Inflammatory macrophage treated with lipopolysaccharide for 4 hours (primary cell): Measurements from ENCODE around the gene FITM1.

Source experiments
- DNase-seq: peaks from one replicate; pipeline ENCODE4 v3.0.0-alpha.2; 2020

The FITM1 gene

DNA sequence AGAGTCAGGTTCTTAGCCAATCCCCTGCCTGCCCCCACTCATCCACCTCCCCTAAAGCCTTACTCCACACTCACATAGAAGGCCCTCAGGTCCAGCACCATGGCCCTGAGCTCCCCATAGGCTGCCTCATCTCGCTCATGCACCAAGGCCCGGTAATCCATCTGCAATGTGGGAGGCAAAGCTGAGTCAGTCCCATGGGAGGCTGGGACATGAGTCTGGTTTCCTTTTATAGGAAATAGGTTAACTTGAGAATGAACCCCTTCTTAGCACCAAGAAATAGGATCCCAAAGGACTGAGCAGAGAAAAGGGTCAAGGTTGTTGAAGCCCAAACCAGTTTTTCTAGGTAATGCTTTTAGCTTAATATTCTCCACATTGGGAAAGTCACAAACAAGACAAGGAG lies 13.1 kb downstream of the FITM1 start:
- peak; percentile 12 for DNase-seq

DNA sequence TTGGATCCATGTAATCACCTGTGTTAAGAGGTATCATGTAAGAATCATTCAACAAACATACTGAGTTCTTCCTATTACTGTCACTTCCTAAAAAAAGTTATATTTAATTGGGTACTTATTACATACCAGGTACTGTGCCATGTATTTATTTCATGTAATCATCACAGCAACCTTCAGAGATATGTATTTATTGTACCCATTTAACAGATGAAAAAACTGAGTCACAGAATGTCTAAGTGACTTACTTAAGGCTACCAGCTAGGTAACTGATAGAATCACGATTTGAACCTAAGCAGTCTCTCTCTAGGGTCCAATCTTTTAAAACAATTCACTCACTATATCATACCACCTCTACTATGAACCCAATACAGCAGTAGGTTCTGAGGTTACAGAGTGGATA lies 14.0 kb downstream of the FITM1 start:
- DNase-seq: no peak

DNA sequence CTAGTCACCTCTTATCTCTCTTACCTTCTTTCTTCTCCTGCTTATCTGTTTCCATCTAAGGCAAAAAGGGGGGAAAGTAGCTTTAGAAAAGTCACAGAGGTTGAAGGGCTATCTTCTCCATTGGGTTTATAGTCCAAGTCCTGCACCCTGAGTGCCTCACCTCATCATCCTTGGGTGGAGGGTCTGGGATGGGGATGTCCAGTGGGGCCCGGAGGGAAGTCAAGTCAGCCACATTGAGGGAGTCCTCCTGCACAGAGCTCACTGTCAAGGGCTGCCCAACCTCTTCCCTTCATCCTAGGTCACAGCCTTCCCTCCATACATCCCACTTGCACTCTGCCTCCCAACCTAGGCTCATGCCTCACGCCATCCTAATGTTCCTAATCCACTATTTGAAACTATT lies 14.8 kb downstream of the FITM1 start:
- DNase-seq: no peak

DNA sequence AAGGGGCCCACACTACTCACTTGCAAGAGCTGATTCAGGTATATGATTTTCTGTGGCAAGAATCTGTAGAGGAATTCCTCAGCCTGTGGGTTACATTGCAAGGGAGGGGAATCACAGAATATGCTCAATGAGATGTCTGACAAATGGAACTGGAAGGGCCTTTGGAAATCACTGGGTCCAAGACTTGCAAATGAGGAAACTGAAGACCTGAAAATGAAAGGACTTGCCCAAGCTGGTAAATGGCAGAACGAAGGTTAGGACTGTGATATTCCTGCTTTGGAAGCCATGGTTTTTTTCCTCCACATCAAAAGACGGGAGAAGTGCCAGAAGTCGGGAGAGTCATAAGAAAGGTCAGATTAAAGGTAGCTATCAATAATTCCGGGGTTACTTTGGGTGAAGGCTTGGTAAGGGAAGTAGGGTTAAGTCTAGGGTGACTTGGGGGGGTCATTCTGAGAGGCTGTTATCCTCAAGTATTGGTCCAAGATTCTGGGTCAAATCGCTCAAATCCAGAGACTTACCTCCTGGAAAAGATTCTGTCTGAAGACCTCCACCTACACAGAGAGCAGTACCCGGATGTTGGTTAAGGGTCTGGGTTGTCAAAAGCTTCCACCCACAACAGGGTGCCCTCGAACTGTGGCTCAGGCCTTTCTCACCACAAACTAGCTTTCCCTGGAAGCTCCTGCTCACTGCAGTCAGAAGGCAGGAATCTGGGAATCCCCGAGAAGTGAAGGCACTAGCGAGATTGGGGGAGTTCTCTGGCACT lies 15.4 kb downstream of the FITM1 start:
- peak; percentile 87 for DNase-seq

DNA sequence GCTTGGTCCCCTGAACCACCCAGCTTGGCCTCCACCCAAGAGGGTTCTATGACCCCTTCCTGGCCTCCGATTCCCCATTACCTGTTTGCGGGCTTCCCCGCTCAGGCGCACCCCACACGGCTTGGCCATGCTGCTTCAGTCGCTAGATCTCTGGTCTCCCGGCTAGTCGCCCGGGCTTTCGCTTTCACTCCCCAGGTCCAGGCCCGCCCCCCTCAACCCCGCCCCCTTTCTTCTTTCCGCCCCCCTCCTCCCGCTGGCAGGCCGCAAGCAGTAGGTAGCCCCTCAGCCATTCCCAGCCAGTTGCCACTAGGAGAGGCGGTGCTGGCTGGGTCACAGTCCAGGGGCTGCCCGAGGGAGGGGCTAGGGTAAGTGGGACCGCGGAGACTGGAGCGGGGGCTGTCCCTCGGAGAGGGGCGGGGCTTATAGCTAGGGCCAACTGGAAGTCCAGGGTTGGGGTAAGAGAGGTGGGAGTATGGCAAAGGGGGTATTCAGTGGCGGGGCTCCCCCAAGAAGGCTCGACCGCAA lies 16.1 kb downstream of the FITM1 start, which contains the start of gene PSME2:
Gene PSME2, minus strand, starts transcription at position 158 of the 525 bp plus-strand sequence. Its CDS starts 29 bp downstream, at position 129.
- DNase-seq: peak; percentile 98

DNA sequence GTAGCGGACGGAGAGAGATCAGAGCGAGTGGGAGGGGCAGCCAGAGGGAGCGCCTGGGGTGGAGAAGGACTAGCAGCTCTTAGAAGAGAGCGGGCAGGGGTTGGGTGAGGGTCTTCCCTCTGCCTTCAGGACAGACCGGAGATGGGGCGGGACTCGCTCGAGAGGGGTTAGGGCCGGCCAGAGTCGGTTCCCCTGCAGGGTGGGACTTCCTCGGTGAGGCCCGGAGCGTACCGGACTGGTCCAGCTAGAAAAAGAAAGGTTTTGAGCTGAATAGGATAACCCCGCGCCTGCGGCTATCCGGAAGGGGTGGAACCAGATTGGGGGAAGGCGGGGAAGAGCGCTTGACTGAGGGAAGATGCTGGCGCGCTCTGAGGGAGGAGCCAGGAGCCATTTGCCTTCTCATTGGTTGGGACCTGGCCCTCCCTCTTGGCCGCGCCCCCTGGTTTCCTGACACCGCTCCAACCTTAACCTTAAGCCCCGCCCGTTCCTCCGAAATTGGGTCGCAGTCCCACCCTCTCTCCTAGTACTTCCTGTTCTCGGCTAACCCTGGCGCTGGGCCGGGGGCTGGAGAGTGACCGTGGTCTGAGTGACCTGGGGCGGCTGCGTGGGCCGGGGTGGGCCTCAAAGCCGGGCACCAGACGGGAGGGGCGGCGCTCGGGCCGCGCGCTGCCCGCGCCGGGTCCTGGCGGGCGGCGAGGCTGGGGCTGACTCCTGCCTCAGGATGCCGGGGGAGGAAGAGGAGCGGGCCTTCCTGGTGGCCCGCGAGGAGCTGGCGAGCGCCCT lies 16.7 kb downstream of the FITM1 start, which contains the start of gene RNF31:
Gene RNF31, plus strand, starts transcription at position 521 of the 783 bp plus-strand sequence. Its CDS starts 201 bp downstream, at position 722.
- DNase-seq: peak; percentile 99

DNA sequence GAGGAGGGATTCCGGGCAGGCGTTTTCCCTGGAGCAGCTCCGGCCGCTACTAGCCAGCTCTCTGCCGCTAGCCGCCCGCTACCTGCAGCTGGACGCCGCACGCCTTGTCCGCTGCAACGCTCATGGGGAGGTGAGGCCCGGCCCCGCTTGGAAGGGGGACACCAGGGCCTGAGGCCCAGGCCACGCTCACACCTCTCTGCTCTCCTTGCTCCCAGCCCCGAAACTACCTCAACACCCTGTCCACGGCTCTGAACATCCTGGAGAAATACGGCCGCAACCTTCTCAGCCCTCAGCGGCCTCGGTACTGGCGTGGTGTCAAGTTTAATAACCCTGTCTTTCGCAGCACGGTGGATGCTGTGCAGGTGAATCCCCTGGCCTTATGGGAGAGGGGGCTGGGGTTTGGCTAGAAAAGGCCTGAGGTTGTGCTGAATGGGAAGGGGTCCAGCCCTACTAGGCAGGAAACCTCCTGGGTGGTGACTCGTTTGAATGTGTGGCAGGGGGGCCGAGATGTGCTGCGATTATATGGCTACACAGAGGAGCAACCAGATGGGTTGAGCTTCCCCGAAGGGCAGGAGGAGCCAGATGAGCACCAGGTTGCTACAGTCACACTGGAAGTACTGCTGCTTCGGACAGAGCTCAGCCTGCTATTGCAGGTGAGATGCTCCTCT lies 17.4 kb downstream of the FITM1 start:
- no peak for DNase-seq

DNA sequence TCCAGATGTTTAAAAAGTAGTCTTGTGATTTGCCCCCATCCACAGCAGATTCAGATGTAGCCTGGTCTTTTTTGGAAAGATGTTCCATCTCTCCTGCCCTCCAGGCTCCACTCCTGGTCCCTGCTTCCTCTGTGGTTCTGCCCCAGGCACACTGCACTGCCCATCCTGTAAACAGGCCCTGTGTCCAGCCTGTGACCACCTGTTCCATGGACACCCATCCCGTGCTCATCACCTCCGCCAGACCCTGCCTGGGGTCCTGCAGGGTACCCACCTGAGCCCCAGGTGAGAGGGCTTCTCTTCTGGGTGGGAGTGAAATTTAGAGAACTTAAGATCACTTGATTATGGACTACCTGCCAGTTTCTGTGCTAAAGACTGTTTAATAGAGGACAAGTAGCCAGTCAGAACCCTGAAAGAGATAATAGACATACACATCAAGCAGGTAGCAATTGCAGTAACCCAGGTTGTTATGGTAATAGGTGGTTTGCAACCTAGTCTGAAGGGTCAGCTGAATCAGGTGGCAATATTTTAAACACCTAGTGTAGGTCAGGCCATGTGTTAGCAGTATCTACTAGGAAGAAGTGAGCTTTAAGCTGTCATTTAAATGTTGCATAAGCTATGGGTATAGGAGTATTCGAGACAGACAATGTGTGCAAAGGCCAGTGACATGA lies 19.0 kb downstream of the FITM1 start:
- DNase-seq: no peak

DNA sequence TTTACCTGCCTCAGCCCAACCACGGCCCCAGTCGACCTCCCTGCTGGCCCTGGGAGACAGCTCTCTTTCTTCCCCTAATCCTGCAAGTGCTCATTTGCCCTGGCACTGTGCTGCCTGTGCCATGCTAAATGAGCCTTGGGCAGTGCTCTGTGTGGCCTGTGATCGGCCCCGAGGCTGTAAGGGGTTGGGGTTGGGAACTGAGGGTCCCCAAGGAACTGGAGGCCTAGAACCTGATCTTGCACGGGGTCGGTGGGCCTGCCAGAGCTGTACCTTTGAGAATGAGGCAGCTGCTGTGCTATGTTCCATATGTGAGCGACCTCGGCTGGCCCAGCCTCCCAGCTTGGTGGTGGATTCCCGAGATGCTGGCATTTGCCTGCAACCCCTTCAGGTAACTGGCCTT lies 19.6 kb downstream of the FITM1 start:
- DNase-seq: no peak

DNA sequence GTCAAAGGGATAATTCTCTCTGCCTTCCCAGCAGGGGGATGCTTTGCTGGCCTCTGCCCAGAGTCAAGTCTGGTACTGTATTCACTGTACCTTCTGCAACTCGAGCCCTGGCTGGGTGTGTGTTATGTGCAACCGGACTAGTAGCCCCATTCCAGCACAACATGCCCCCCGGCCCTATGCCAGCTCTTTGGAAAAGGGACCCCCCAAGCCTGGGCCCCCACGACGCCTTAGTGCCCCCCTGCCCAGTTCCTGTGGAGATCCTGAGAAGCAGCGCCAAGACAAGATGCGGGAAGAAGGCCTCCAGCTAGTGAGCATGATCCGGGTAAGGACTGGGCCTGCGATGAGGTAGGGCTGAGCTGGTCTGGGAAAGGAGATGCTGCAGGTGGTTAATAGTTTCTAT lies 20.1 kb downstream of the FITM1 start:
- no peak for DNase-seq

DNA sequence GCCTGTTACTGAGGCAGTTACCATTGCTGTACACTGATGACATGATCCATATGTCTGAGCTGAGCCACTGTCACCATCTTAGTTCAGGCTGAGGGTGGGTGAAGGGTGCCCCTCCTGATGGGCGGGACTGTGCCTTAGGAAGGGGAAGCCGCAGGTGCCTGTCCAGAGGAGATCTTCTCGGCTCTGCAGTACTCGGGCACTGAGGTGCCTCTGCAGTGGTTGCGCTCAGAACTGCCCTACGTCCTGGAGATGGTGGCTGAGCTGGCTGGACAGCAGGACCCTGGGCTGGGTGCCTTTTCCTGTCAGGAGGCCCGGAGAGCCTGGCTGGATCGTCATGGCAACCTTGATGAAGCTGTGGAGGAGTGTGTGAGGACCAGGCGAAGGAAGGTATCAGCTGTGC lies 20.5 kb downstream of the FITM1 start:
- DNase-seq: no peak

DNA sequence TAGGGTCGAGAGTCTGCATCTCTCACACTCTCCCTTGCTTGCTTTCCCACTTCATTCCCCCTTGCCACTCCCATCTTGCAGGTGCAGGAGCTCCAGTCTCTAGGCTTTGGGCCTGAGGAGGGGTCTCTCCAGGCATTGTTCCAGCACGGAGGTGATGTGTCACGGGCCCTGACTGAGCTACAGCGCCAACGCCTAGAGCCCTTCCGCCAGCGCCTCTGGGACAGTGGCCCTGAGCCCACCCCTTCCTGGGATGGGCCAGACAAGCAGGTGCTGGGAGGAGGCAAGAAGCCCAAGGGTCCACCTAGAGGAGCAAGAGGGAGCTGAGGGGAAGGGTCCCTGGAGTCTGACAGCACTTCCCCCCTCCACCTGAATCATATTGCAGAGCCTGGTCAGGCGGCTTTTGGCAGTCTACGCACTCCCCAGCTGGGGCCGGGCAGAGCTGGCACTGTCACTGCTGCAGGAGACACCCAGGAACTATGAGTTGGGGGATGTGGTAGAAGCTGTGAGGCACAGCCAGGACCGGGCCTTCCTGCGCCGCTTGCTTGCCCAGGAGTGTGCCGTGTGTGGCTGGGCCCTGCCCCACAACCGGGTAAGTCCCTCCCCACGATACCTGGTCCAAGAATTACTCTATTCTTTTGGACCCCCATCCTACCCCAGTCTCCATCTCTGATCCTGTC lies 21.1 kb downstream of the FITM1 start:
- DNase-seq: no peak

DNA sequence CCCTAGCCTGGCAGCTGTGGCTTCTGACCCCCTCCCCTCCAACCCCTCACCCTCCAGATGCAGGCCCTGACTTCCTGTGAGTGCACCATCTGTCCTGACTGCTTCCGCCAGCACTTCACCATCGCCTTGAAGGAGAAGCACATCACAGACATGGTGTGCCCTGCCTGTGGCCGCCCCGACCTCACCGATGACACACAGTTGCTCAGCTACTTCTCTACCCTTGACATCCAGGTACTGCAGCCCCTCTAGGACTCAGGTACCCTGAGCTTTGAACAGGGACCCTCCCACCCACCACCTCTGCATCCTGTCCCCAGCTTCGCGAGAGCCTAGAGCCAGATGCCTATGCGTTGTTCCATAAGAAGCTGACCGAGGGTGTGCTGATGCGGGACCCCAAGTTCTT lies 24.6 kb downstream of the FITM1 start:
- no peak for DNase-seq

DNA sequence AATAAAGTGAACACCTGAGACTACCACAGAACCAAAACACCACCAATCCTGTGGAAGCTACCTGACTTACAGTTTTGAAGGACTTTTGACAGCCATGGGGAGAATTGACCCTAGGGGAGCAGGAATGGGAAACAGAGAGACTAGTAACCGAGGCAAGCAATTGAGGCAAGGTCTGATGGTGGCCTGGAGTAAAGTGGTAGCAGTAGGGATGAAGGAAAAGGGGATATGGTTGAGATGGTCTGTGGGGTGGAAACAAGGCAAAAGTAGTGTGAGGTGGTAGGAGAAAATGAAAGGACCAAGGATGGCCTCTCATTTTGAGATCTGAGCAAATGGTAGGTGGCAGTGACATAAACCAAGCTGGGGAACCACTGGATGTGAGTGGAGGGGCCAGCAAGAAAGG lies 26.4 kb downstream of the FITM1 start:
- no peak for DNase-seq

DNA sequence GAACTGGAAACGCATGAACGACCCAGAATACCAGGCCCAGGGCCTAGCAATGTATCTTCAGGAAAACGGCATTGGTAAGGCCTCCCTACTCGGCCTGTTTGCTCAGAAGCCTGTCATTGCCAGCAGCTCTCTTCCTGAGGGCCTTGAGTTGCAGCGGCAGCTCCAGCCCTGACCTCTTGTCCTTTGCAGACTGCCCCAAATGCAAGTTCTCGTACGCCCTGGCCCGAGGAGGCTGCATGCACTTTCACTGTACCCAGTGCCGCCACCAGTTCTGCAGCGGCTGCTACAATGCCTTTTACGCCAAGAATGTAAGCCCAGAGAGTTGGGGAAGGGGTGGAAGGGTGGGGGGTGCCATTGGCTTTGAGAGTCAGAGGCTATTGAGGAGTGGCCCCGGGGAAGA lies 26.9 kb downstream of the FITM1 start:
- no peak for DNase-seq

DNA sequence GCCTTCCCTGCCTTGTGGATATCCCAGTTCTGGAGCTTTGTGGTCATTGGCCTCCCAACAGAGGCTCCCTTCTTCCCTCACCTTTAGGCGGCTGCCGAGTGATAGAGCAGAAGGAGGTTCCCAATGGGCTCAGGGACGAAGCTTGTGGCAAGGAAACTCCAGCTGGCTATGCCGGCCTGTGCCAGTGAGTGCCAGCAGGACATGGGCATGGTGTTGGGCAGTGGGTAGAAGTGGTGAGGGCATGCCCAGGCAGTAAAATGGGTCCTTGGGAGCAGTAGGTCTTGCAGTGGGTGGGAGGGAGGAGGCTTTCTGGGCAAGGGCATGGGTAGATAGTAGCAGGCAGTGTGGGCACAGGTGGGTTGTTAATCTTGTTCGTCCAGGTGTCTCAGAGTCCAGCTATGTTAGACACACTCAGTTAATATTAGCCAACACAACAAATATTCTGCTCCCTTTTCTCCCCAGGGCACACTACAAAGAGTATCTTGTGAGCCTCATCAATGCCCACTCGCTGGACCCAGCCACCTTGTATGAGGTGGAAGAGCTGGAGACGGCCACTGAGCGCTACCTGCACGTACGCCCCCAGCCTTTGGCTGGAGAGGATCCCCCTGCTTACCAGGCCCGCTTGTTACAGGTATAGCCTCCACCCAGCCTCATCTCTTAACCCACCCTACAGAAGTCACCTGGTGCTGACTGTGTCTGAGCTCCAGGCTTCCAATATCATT lies 29.5 kb downstream of the FITM1 start:
- no peak for DNase-seq

DNA sequence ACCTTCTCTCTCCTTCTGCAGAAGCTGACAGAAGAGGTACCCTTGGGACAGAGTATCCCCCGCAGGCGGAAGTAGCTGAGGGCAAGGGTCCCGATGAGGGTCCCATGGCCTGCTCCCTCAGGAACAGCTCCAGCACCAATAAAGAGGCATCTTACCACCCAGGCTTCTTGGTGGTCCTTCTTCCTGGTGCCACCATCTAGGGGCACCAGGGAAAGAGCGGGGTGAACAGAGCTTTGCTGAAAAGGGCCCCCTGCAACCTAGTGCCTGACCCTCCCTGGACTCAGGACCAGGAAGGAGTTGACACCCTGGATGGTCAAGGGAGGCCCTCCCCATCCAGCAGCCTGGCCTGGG lies 30.0 kb downstream of the FITM1 start:
- no peak for DNase-seq

DNA sequence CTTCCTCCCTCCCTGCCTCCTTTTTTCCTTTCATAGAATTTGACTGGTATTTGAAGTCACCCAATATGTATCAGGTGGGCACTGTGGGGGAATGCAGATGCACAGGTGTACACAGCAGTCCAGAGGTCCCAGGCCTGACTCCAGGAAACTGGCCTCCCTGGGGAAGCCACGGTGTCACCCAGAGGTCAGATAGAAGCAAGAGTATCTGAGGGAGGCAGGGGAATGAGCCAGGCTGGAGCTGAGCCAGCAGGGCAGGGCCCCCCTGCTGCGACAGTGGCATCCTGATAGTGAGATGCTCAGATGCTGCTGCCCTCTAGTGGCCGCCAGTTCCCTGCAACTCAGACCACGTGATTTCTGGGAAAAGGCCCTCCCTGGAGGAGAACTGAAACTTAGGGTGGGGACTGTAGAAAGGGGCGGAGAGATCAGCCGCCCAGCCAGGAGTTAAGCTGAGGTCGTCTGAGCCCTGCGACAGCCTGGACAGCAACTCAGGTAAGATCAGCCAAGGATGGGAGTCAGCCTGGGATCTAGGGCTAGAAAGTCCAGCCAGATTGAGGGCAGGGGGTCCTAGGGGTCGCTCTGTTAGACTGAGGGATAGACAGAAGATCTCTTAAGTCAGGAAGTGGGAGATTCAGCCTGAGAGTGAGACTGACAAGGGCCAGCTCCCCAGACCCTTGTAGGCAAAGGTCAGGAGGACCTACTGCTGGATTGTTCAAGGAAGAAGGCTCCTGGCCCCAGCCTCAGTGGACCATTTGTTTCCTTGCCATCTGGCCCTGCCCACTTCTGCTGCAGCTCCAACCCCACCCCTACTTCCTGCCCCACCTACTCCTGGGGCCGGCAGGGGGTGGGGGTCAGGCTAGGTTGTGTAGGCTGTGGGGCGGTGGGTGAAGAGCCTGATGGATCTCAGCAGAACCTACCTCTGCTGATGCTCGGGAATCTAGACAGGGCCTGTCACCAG lies 30.7 kb downstream of the FITM1 start, which contains the start of gene IRF9:
Gene IRF9, plus strand, starts transcription at position 416 of the 955 bp plus-strand sequence. CDS start 880 bp downstream, outside the sequence.
- peak; percentile 95 for DNase-seq

DNA sequence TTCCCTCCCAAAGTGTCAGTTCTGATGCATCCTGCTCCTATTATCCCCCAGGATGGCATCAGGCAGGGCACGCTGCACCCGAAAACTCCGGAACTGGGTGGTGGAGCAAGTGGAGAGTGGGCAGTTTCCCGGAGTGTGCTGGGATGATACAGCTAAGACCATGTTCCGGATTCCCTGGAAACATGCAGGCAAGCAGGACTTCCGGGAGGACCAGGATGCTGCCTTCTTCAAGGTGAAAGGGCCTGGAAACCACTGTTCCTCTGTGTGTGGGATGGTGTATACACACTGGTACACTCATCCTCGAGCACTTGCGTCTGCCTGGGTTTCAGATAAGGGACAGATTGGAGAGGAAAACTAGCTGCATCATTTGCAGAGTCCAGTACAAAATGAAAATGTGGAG lies 31.6 kb downstream of the FITM1 start:
- peak; percentile 23 for DNase-seq

DNA sequence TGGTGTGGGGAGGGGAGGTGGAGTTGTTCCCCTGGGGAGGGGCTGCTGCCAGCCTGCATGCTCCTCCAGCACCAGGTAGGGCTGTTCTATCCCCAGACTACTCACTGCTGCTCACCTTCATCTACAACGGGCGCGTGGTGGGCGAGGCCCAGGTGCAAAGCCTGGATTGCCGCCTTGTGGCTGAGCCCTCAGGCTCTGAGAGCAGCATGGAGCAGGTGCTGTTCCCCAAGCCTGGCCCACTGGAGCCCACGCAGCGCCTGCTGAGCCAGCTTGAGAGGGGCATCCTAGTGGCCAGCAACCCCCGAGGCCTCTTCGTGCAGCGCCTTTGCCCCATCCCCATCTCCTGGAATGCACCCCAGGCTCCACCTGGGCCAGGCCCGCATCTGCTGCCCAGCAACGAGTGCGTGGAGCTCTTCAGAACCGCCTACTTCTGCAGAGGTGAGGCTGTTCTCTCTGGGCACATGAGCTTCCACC lies 34.1 kb downstream of the FITM1 start:
- DNase-seq: no peak
